ENCODE data around the gene OR51A7. TPM values are rescaled to one million over a fixed set of nuclear protein-coding genes. Genes with fewer than 3 reads are reported as not detected.
"Not testable (repeated sequence)": the region's sequence is repeated elsewhere in the genome, so short reads cannot be mapped to it uniquely, and the experiment has no call there.

The OR51A7 gene, protein sequence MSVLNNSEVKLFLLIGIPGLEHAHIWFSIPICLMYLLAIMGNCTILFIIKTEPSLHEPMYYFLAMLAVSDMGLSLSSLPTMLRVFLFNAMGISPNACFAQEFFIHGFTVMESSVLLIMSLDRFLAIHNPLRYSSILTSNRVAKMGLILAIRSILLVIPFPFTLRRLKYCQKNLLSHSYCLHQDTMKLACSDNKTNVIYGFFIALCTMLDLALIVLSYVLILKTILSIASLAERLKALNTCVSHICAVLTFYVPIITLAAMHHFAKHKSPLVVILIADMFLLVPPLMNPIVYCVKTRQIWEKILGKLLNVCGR
- not detected for total RNA-seq

- Histone ChIP-seq H3K36me3 (no peaks in the 10 kb centered on the region), H3K27me3 (no peaks in the 10 kb centered on the region), H3K4me1 (no peaks in the 10 kb centered on the region), H3K4me3 (no peak within 1 kb of the TSS), H3K27ac (no peak within 1 kb of the TSS), H3K9me3 (no peaks in the 10 kb centered on the region)
- DNase-seq (ENCODE audit: extremely low spot score in 2 of 2), result no peak
- intact Hi-C loops (cut with DNase I), result no loop called here
- no peak for TF ChIP-seq POLR2AphosphoS5 (IDR thresholded peaks at IDR 0.05; ENCODE audit: insufficient read depth in 1 of 2, low read depth in 1 of 2)
- TF ChIP-seq, protein P1, sequence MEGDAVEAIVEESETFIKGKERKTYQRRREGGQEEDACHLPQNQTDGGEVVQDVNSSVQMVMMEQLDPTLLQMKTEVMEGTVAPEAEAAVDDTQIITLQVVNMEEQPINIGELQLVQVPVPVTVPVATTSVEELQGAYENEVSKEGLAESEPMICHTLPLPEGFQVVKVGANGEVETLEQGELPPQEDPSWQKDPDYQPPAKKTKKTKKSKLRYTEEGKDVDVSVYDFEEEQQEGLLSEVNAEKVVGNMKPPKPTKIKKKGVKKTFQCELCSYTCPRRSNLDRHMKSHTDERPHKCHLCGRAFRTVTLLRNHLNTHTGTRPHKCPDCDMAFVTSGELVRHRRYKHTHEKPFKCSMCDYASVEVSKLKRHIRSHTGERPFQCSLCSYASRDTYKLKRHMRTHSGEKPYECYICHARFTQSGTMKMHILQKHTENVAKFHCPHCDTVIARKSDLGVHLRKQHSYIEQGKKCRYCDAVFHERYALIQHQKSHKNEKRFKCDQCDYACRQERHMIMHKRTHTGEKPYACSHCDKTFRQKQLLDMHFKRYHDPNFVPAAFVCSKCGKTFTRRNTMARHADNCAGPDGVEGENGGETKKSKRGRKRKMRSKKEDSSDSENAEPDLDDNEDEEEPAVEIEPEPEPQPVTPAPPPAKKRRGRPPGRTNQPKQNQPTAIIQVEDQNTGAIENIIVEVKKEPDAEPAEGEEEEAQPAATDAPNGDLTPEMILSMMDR (IDR thresholded peaks at IDR 0.05), result no peak
- no peak for TF ChIP-seq POLR2A (IDR thresholded peaks at IDR 0.05)
Observed at GRCh38 chr11:4903484-4903883, at the start of gene OR51A7. Gene OR51A7 (plus strand): TSS chr11:4903783. CDS start chr11:4907370, 3,587 bp downstream.

GRCh38 chr11:4854286-4854685 is 49.3 kb upstream of the OR51A7 start:
- H3K9me3 ChIP-seq; intact Hi-C loops (cut with DNase I): not testable (repeated sequence)

GRCh38 chr11:4862447-4863236 is 40.9 kb upstream of the OR51A7 start:
- H3K9me3 ChIP-seq, result no peaks in the 10 kb centered on the region
- no peak for DNase-seq (ENCODE audit: extremely low spot score in 2 of 2)
- H3K36me3 ChIP-seq, result no peaks in the 10 kb centered on the region
- no peaks in the 10 kb centered on the region for H3K4me1 ChIP-seq
- no peaks in the 10 kb centered on the region for H3K27me3 ChIP-seq
- intact Hi-C loops (cut with DNase I), result no loop called here
- H3K27ac ChIP-seq, result no peak overlapping the region
- TF ChIP-seq POLR2A (IDR thresholded peaks at IDR 0.05) (no peak), POLR2AphosphoS5 (IDR thresholded peaks at IDR 0.05; ENCODE audit: insufficient read depth in 1 of 2, low read depth in 1 of 2) (no peak)
- TF ChIP-seq, protein P1 (IDR thresholded peaks at IDR 0.05), result no peak
- no peak overlapping the region for H3K4me3 ChIP-seq

More at GRCh38 chr11:4854286-4854685, 49.3 kb upstream of the OR51A7 start:
- H3K27ac ChIP-seq; H3K4me1 ChIP-seq; H3K4me3 ChIP-seq; DNase-seq (ENCODE audit: extremely low spot score in 2 of 2); H3K36me3 ChIP-seq; H3K27me3 ChIP-seq: not testable (repeated sequence)

DNA sequence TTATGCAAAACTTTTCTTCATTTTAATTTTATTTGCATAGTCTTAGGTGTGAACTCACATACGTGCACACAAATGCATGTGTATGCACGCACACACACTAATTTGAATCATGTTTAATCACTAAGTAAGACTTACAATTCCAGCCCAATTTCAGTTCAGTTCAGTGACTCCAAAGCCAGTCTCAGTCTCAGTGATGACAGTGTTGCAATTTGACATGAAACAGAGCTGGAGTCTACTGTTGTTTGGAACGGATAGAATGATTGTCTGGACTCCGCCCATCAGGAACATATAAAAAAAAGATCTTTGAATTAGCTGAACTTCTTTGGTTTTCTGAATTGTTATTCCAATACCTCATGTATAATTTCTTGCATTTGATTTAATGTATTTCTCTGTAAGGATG is 39.7 kb upstream of the OR51A7 start:
- intact Hi-C loops (cut with DNase I), result loop anchor here (1.0 kb wide), 1 partner anchor 23 kb away; no protein-coding TSS in a partner anchor
- TF ChIP-seq POLR2A (IDR thresholded peaks at IDR 0.05), result no peak
- TF ChIP-seq POLR2AphosphoS5 (IDR thresholded peaks at IDR 0.05; ENCODE audit: insufficient read depth in 1 of 2, low read depth in 1 of 2), result no peak
- TF ChIP-seq, protein P1 (IDR thresholded peaks at IDR 0.05), result no peak
- H3K9me3 ChIP-seq, result no peaks in the 10 kb centered on the region

GRCh38 chr11:4865855-4866254 is 37.7 kb upstream of the OR51A7 start:
- Histone ChIP-seq H3K36me3 (no peaks in the 10 kb centered on the region), H3K9me3 (no peaks in the 10 kb centered on the region), H3K4me3 (no peak overlapping the region), H3K27me3 (no peaks in the 10 kb centered on the region), H3K27ac (no peak overlapping the region), H3K4me1 (no peaks in the 10 kb centered on the region)
- intact Hi-C loops (cut with DNase I), result no loop called here
- DNase-seq (ENCODE audit: extremely low spot score in 2 of 2), result no peak
- TF ChIP-seq POLR2A (IDR thresholded peaks at IDR 0.05) (no peak), POLR2AphosphoS5 (IDR thresholded peaks at IDR 0.05; ENCODE audit: insufficient read depth in 1 of 2, low read depth in 1 of 2) (no peak)
- TF ChIP-seq, protein P1 (IDR thresholded peaks at IDR 0.05), result no peak

More for the DNA sequence above, 39.7 kb upstream of the OR51A7 start:
- Histone ChIP-seq H3K36me3 (no peaks in the 10 kb centered on the region), H3K4me1 (no peaks in the 10 kb centered on the region), H3K4me3 (no peak overlapping the region), H3K27me3 (no peaks in the 10 kb centered on the region), H3K27ac (no peak overlapping the region)
- DNase-seq (ENCODE audit: extremely low spot score in 2 of 2), result no peak

All from vagina (tissue), 2 donors.